H1 (cell line): ENCODE data around the gene CNOT1. TPM values are rescaled to one million over a fixed set of nuclear protein-coding genes. Genes with fewer than 3 reads are reported as not detected.

Experiments
- CTCF ChIA-PET: fragments of 300-600 bp; sonication (Branson Sonifier 250); formaldehyde crosslinking; loops from one replicate; lab custom pipeline; 2021; ENCODE audit not compliant: partially characterized antibody; lab: Charles Lee
- POLR2A ChIA-PET: fragments of 300-600 bp; sonication (Branson Sonifier 250); formaldehyde crosslinking; loops from one replicate; lab custom pipeline; 2021; ENCODE audit warnings: inconsistent platforms; ENCODE audit not compliant: partially characterized antibody; lab: Charles Lee
- DNase-seq, 2 experiments: peaks; one replicate each; pipeline versions ENCODE4 v3.0.0 to v3.0.0-alpha.2; 2010 to 2022; ENCODE audit warnings: low spot score in 2 of 2, low read depth in 1 of 2, mixed read lengths in 1 of 2
- FAIRE-seq: peaks from 2 replicates; lab custom pipeline; 2011; peaks lifted over from hg19 to GRCh38; lab: Jason Lieb, UNC
- H2AFZ ChIP-seq: 2 replicates; pipeline ENCODE4 v1.8.1; 2012; ENCODE audit warnings: low read length, inconsistent platforms
- H2AK5ac ChIP-seq: 2 replicates; pipeline ENCODE4 v1.6.1; 2013; ENCODE audit warnings: low read depth, low read length
- H2BK120ac ChIP-seq: replicated peaks from 2 replicates; pipeline ENCODE3; 2013; ENCODE audit warnings: low read depth, low read length, inconsistent platforms
- H2BK12ac ChIP-seq: 2 replicates; pipeline ENCODE4 v1.6.1; 2013; ENCODE audit warnings: low read depth, low read length
- H2BK15ac ChIP-seq: 2 replicates; pipeline ENCODE4 v1.6.1; 2013; ENCODE audit warnings: low read length
- H2BK20ac ChIP-seq: 2 replicates; pipeline ENCODE4 v1.6.1; 2013; ENCODE audit warnings: low read length
- H2BK5ac ChIP-seq: 2 replicates; pipeline ENCODE4 v1.6.1; 2013; ENCODE audit warnings: low read depth, low read length
- H3K14ac ChIP-seq: 2 replicates; pipeline ENCODE4 v1.6.1; 2013; ENCODE audit warnings: inconsistent platforms; ENCODE audit not compliant: insufficient read length
- H3K18ac ChIP-seq: 2 replicates; pipeline ENCODE4 v1.6.1; 2013; ENCODE audit warnings: low read length; ENCODE audit errors: extremely low read depth
- H3K23ac ChIP-seq: 2 replicates; pipeline ENCODE4 v1.6.1; 2013; ENCODE audit warnings: inconsistent platforms; ENCODE audit not compliant: insufficient read length
- H3K23me2 ChIP-seq: 2 replicates; pipeline ENCODE4 v1.6.1; 2013; ENCODE audit warnings: low read depth, low read length
- H3K27ac ChIP-seq: 2 replicates; pipeline ENCODE4 v1.6.1; 2011; ENCODE audit warnings: low read depth, low read length, inconsistent platforms
- H3K27me3 ChIP-seq, 4 experiments: replicated peaks in 1 of 4; 1 replicate in 1 of 4; 2 replicates in 3 of 4; pipeline versions ENCODE4 v1.6.1 to v1.8.1; 2011 to 2013; ENCODE audit warnings: low read length in 3 of 4, mild to moderate bottlenecking in 3 of 4, inconsistent platforms in 2 of 4, mixed read lengths in 2 of 4, moderate library complexity in 1 of 4; ENCODE audit not compliant: control insufficient read depth in 3 of 4, insufficient read depth in 3 of 4; ENCODE audit errors: extremely low read depth in 1 of 4
- H3K36me3 ChIP-seq, 4 experiments: 2 replicates each; pipeline versions ENCODE4 v1.6.1 to v1.8.1; 2011 to 2013; ENCODE audit warnings: mild to moderate bottlenecking in 4 of 4, low read length in 3 of 4, moderate library complexity in 2 of 4, control low read depth in 1 of 4, inconsistent platforms in 1 of 4; ENCODE audit not compliant: insufficient read depth in 4 of 4, control insufficient read depth in 2 of 4
- H3K4ac ChIP-seq: replicated peaks from 2 replicates; pipeline ENCODE3; 2013; ENCODE audit warnings: low read length, low read depth, mixed read lengths, inconsistent platforms; ENCODE audit not compliant: insufficient read length
- H3K4me1 ChIP-seq, 4 experiments: replicated peaks in 1 of 4; 1 replicate in 1 of 4; 2 replicates in 3 of 4; pipeline versions ENCODE4 v1.6.1 to v1.8.1; 2011 to 2013; ENCODE audit warnings: low read length in 3 of 4, inconsistent platforms in 2 of 4, mixed read lengths in 1 of 4; ENCODE audit not compliant: insufficient read depth in 4 of 4, control insufficient read depth in 3 of 4
- H3K4me2 ChIP-seq, 2 experiments: 2 replicates each; pipeline versions ENCODE4 v1.6.1 to v1.8.1; 2011 to 2013; ENCODE audit warnings: low read depth in 2 of 2, low read length in 2 of 2, control low read depth in 1 of 2, inconsistent platforms in 1 of 2, mild to moderate bottlenecking in 1 of 2; ENCODE audit not compliant: insufficient read depth in 1 of 2
- H3K4me3 ChIP-seq, 4 experiments: fragments of 200-600, 300-600 bp in 1 of 4; sonication (generic), shearing (Covaris generic), sonication (Bioruptor Twin) in 1 of 4; 2 replicates each; pipeline versions ENCODE4 v1.5.1 to v1.8.1; 2011 to 2016; ENCODE audit warnings: low read length in 4 of 4, low read depth in 3 of 4, control low read depth in 2 of 4, inconsistent platforms in 2 of 4, mild to moderate bottlenecking in 2 of 4, mixed read lengths in 1 of 4, moderate library complexity in 1 of 4; ENCODE audit not compliant: insufficient read depth in 2 of 4; ENCODE audit errors: extremely low read depth in 1 of 4
- H3K56ac ChIP-seq: replicated peaks from 2 replicates; pipeline ENCODE3; 2013; ENCODE audit warnings: low read depth, mild to moderate bottlenecking, mixed read lengths, low read length, inconsistent platforms; ENCODE audit not compliant: insufficient read length
- H3K79me1 ChIP-seq: 2 replicates; pipeline ENCODE4 v1.6.1; 2013; ENCODE audit warnings: low read depth, low read length, control low read depth
- H3K79me2 ChIP-seq, 2 experiments: 2 replicates each; pipeline versions ENCODE4 v1.6.1 to v1.8.1; 2012 to 2013; ENCODE audit warnings: low read length in 2 of 2, mild to moderate bottlenecking in 2 of 2, inconsistent platforms in 1 of 2; ENCODE audit not compliant: insufficient read depth in 2 of 2, control insufficient read depth in 1 of 2
- H3K9ac ChIP-seq, 4 experiments: replicated peaks in 1 of 4; 1 replicate in 1 of 4; 2 replicates in 3 of 4; pipeline versions ENCODE4 v1.6.1 to v1.8.1; 2011 to 2013; ENCODE audit warnings: low read depth in 3 of 4, low read length in 3 of 4, control low read depth in 2 of 4, mild to moderate bottlenecking in 2 of 4, moderate library complexity in 2 of 4, inconsistent platforms in 1 of 4; ENCODE audit errors: extremely low read depth in 1 of 4
- H3K9me3 ChIP-seq, 2 experiments: 2 replicates each; pipeline versions ENCODE4 v1.6.1 to v1.8.1; 2012 to 2013; ENCODE audit warnings: mild to moderate bottlenecking in 2 of 2, moderate library complexity in 2 of 2, control low read depth in 1 of 2, inconsistent platforms in 1 of 2, low read depth in 1 of 2, low read length in 1 of 2, mixed read lengths in 1 of 2; ENCODE audit not compliant: insufficient read depth in 2 of 2
- H4K20me1 ChIP-seq, 2 experiments: replicated peaks in 1 of 2; 2 replicates each; pipeline versions ENCODE3 to v1.8.1; 2011 to 2013; ENCODE audit warnings: inconsistent platforms in 2 of 2, low read length in 2 of 2, mild to moderate bottlenecking in 1 of 2; ENCODE audit not compliant: insufficient read depth in 2 of 2, control insufficient read depth in 1 of 2
- H4K5ac ChIP-seq: 2 replicates; pipeline ENCODE4 v1.6.1; 2013; ENCODE audit warnings: low read length, low read depth, mixed read lengths, inconsistent platforms; ENCODE audit not compliant: insufficient read length
- H4K8ac ChIP-seq: 2 replicates; pipeline ENCODE4 v1.8.0; 2013; ENCODE audit warnings: mild to moderate bottlenecking, moderate library complexity, low read length, inconsistent platforms; ENCODE audit not compliant: insufficient read depth; ENCODE audit errors: extremely low read depth
- H4K91ac ChIP-seq: replicated peaks from 2 replicates; pipeline ENCODE3; 2013; ENCODE audit warnings: low read length, mixed read lengths, inconsistent platforms; ENCODE audit not compliant: insufficient read length
- GABPA ChIP-seq: IDR thresholded peaks from 2 replicates; pipeline ENCODE4 v1.6.1; 2011; ENCODE audit warnings: mild to moderate bottlenecking, low read length, moderate library complexity, borderline replicate concordance; ENCODE audit not compliant: insufficient read depth
- PHF8 ChIP-seq: fragments of 200-600 bp; sonication (generic); conservative IDR thresholded peaks from 2 replicates; pipeline ENCODE4 v1.7.1; 2012; ENCODE audit warnings: low read depth, mild to moderate bottlenecking, inconsistent platforms, low read length, moderate library complexity
- WGBS, 2 experiments: shearing (Covaris generic) in 1 of 2; methylation state at CpG; one replicate each; pipeline versions ENCODE4 v1.1.6 to v1.1.7; 2013 to 2015; ENCODE audit warnings: low lambda C conversion rate in 2 of 2, mixed read lengths in 2 of 2, inconsistent platforms in 1 of 2, low coverage in 1 of 2, missing lambda C conversion rate in 1 of 2; ENCODE audit not compliant: insufficient replicate concordance in 2 of 2, insufficient coverage in 1 of 2, insufficient read length in 1 of 2; ENCODE audit errors: extremely low coverage in 1 of 2, missing lambda C conversion rate in 1 of 2; 5-methylcytosine and 5-hydroxymethylcytosine counted together
- polyA plus RNA-seq, 7 experiments: library from polyadenylated mRNA; depleted of rRNA in 3 of 7; stranded (reverse) in 5 of 7; unstranded in 2 of 7; fragments of >200 nt in 5 of 7; fragments of 200-250 nt in 2 of 7; gene quantifications; 1 replicate in 5 of 7; 2 replicates in 1 of 7; 4 replicates in 1 of 7; pipeline versions ENCODE4 v1.2.1 to v1.2.3, GENCODE V29; 2011 to 2013; ENCODE audit warnings: missing spikeins in 2 of 7, mixed read lengths in 2 of 7
- total RNA-seq: library from RNA; stranded (reverse); fragmentation: NEBNext Ultra II Directional; extraction: Animal tissue kit (Norgen Biotek cat#: 25700); gene quantifications from 2 replicates; pipeline ENCODE4 v1.2.1, GENCODE V29; 2021
- TF ChIP-seq, protein P1 (sequence below), 3 experiments: IDR thresholded peaks; 1 replicate in 2 of 3; 2 replicates in 1 of 3; pipeline versions ENCODE4 v1.5.1 to v1.6.1; 2011; ENCODE audit warnings: low read length in 3 of 3, mild to moderate bottlenecking in 3 of 3, inconsistent platforms in 2 of 3, low read depth in 1 of 3, moderate library complexity in 1 of 3; ENCODE audit not compliant: insufficient read depth in 1 of 3; ENCODE audit errors: control extremely low read depth in 1 of 3

The CNOT1 gene
- total and polyA plus RNA-seq, 2 of the 8 experiments (the other 6 are each of a cell fraction or from before 2014, with no cell fraction given), result 306 to 319 TPM

DNA sequence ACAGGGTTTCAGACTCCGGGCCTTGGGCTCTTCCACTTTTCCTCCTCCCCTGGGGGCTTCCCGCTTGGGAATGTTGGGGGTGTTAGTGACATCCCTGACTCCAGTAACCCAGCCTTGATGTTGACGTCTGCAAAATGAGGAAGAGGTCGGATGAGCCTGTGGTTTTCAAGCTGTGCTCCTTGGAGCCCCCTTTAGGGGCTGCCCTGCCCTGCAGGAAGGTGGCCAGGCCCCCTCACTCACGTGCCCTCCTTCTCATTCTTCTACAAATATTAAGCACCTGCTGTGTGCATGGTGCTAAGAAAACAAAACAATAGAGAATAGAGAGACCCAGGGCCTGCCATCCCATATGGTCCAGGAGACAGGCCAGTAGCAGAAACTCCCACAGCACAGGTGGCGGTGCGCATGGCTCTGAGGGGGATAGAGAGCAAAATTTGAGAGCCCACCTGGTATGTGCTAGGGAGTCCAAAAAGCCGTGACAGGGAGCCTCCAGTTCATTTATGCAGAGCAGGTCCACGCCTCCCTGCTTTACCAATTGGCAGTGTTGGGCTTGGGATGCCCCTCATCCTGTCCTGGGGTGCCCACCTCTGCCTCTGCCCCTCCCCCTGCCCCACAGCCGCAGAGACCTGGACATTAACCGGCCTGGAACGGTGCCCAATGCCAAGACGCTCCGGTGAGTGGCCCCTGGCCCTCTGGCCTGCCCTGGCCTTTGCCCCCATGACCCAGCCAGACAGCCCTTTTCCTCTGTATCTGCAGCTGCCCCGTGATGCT lies 122.2 kb downstream of the CNOT1 start:
- Histone ChIP-seq H3K27ac (no peak overlapping the region), H3K79me2 (no peaks in the 10 kb centered on the region), H3K79me1 (no peaks in the 10 kb centered on the region; the same call in 1 of the 2 replicates), H3K56ac (no peak overlapping the region), H3K4me1 (peaks cover 0 to 6% (median under 1%) of the 10 kb centered on the region in 4 experiments; a peak in 2 of 7 replicates), H2BK120ac (no peak overlapping the region), H3K18ac (no peak overlapping the region), H2AFZ (no peak overlapping the region), H3K27me3 (peaks cover 0 to under 1% (median under 1%) of the 10 kb centered on the region in 4 experiments; a peak in 3 of 7 replicates), H2BK5ac (no peak overlapping the region), H3K4me2 (no peak overlapping the region), H2BK20ac (no peak overlapping the region), H3K4me3 (no peak overlapping the region), H3K4ac (no peak overlapping the region), H4K91ac (no peak overlapping the region), H4K20me1 (peaks cover 6 to 7% of the 10 kb centered on the region in 2 experiments), H3K36me3 (0 out of 8 replicates have a peak, but pooled peaks cover 0 to 5% (median 0%) of the 10 kb centered on the region in 4 experiments), H4K5ac (no peak overlapping the region), H3K14ac (no peak overlapping the region), H3K23ac (no peak overlapping the region), H2BK15ac (no peak overlapping the region), H2AK5ac (no peak overlapping the region), H3K23me2 (no peaks in the 10 kb centered on the region), H2BK12ac (no peak overlapping the region), H3K9ac (no peak overlapping the region), H4K8ac (no peak overlapping the region), H3K9me3 (no peaks in the 10 kb centered on the region)
- DNase-seq, result no peak
- ChIA-PET POLR2A (interaction anchor here (1.3 to 1.9 kb wide), 2 partner anchors 8 to 11 kb away, joined by 3 to 9 read pairs; partner anchors contain the start of gene SETD6), CTCF (interaction anchor here (0.7 to 2.8 kb wide), 10 partner anchors 9 to 195 kb away, joined by 3 to 20 read pairs (median 4); no protein-coding TSS in a partner anchor)
- TF ChIP-seq, protein P1, sequence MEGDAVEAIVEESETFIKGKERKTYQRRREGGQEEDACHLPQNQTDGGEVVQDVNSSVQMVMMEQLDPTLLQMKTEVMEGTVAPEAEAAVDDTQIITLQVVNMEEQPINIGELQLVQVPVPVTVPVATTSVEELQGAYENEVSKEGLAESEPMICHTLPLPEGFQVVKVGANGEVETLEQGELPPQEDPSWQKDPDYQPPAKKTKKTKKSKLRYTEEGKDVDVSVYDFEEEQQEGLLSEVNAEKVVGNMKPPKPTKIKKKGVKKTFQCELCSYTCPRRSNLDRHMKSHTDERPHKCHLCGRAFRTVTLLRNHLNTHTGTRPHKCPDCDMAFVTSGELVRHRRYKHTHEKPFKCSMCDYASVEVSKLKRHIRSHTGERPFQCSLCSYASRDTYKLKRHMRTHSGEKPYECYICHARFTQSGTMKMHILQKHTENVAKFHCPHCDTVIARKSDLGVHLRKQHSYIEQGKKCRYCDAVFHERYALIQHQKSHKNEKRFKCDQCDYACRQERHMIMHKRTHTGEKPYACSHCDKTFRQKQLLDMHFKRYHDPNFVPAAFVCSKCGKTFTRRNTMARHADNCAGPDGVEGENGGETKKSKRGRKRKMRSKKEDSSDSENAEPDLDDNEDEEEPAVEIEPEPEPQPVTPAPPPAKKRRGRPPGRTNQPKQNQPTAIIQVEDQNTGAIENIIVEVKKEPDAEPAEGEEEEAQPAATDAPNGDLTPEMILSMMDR (IDR thresholded peaks at IDR 0.05; ENCODE audit: control extremely low read depth in 1 of 3, insufficient read depth in 1 of 3, low read depth in 1 of 3, low read length in 3 of 3), result peak in 2 of 3 experiments; percentile 20 to 43; a peak in 2 of 4 replicates
- no peak for TF ChIP-seq PHF8
- no peak for TF ChIP-seq GABPA
- no peak for FAIRE-seq
- 79% methylated on average over 15 of the region's 15 CpGs; no CpG with 5 or more reads in 1 of the 2 experiments for WGBS, 2 experiments
